HepG2 (cell line): ENCODE data around the gene SLC25A22. TPM values are rescaled to one million over a fixed set of nuclear protein-coding genes. Genes with fewer than 3 reads are reported as not detected.

Source experiments
- AGO2 ChIP-seq: fragments of 200-400 bp; formaldehyde crosslinking; optimal IDR thresholded peaks from 2 replicates; pipeline ENCODE3; 2017; ENCODE audit warnings: mild to moderate bottlenecking, low read depth, low read length, moderate library complexity
- FOXO4 ChIP-seq: sonication (generic); formaldehyde crosslinking; conservative IDR thresholded peaks from 2 replicates; pipeline ENCODE4 v1.8.1; 2023; ENCODE audit warnings: missing genetic modification reagents
- GFI1 ChIP-seq: sonication (generic); formaldehyde crosslinking; IDR thresholded peaks from 2 replicates; pipeline ENCODE4 v1.5.0; 2020; ENCODE audit warnings: missing genetic modification reagents, mild to moderate bottlenecking, borderline replicate concordance
- RARA ChIP-seq: IDR thresholded peaks from 2 replicates; pipeline ENCODE4 v1.6.1; 2016; ENCODE audit warnings: missing genetic modification reagents, missing compliant biosample characterization
- RFX1 ChIP-seq: fragments of 450-650 bp; IDR thresholded peaks from 2 replicates; pipeline ENCODE4 v1.6.1; 2017
- SIN3A ChIP-seq: IDR thresholded peaks from 2 replicates; pipeline ENCODE4 v1.6.1; 2011; ENCODE audit warnings: low read depth, mild to moderate bottlenecking, control low read depth, low read length, borderline replicate concordance
- SMAD1 ChIP-seq: sonication (generic); formaldehyde crosslinking; IDR thresholded peaks from 2 replicates; pipeline ENCODE4 v1.4.0; 2020; ENCODE audit warnings: missing genetic modification reagents, low read depth, mild to moderate bottlenecking, borderline replicate concordance
- ZBED4 ChIP-seq: sonication (generic); formaldehyde crosslinking; IDR thresholded peaks from 2 replicates; pipeline ENCODE4 v1.4.0; 2020; ENCODE audit warnings: missing genetic modification reagents, borderline replicate concordance
- ZFP91 ChIP-seq: sonication (generic); formaldehyde crosslinking; IDR thresholded peaks from 2 replicates; pipeline ENCODE4 v1.9.0; 2022; ENCODE audit warnings: missing genetic modification reagents, mild to moderate bottlenecking, borderline replicate concordance
- ZNF235 ChIP-seq: sonication (generic); formaldehyde crosslinking; IDR thresholded peaks from 2 replicates; pipeline ENCODE4 v1.8.1; 2023; ENCODE audit warnings: mild to moderate bottlenecking, missing genetic modification reagents, borderline replicate concordance
- ZNF274 ChIP-seq: sonication (generic); formaldehyde crosslinking; IDR thresholded peaks from 2 replicates; pipeline ENCODE4 v1.5.1; 2020; ENCODE audit warnings: mild to moderate bottlenecking, missing genetic modification reagents
- ZNF557 ChIP-seq: sonication (generic); formaldehyde crosslinking; IDR thresholded peaks from 2 replicates; pipeline ENCODE4 v1.4.0; 2020; ENCODE audit warnings: missing genetic modification reagents
- ZNF619 ChIP-seq: sonication (generic); formaldehyde crosslinking; IDR thresholded peaks from 2 replicates; pipeline ENCODE4 v1.4.0; 2020; ENCODE audit warnings: mild to moderate bottlenecking, missing genetic modification reagents
- ZNF891 ChIP-seq: sonication (generic); formaldehyde crosslinking; IDR thresholded peaks from 2 replicates; pipeline ENCODE4 v1.5.0; 2020; ENCODE audit warnings: mild to moderate bottlenecking, missing genetic modification reagents
- polyA plus RNA-seq, 8 experiments: library from polyadenylated mRNA; depleted of rRNA in 3 of 8; stranded (reverse) in 7 of 8; unstranded in 1 of 8; fragments of >200 nt; fragmentation: Illumina TruSeq in 4 of 8; extraction: Trizol in 4 of 8; gene quantifications; 2 replicates each; pipeline versions ENCODE4 v1.2.1 to v1.2.3, GENCODE V29; 2011 to 2016; ENCODE audit warnings: low read depth in 4 of 8, missing spikeins in 1 of 8, mixed read lengths in 1 of 8; ENCODE audit not compliant: insufficient read depth in 1 of 8
- total RNA-seq, 5 experiments: library from RNA; depleted of rRNA; stranded (reverse); fragments of >200 nt; fragmentation: Illumina TruSeq; extraction: Trizol; gene quantifications; 2 replicates each; pipeline ENCODE4 v1.2.3, GENCODE V29; 2016; ENCODE audit warnings: low read depth in 1 of 5
- TF ChIP-seq, protein P1 (sequence below): sonication (generic); formaldehyde crosslinking; IDR thresholded peaks from 2 replicates; pipeline ENCODE4 v1.4.0; 2020; ENCODE audit warnings: missing genetic modification reagents

The SLC25A22 gene
- total and polyA plus RNA-seq, 2 of the 13 experiments (the other 11 are each of a cell fraction or from before 2014, with no cell fraction given) = 12.4 to 19.2 TPM

- TF ChIP-seq ZNF891 (CRISPR knock-in tag) (no peak), RARA (CRISPR knock-in tag) (peak; percentile 44), ZNF235 (no peak), ZNF557 (CRISPR knock-in tag) (no peak), GFI1 (CRISPR knock-in tag) (peak; percentile 60; the same call in 1 of the 2 replicates), AGO2 (no peak), ZNF619 (CRISPR knock-in tag) (no peak), ZFP91 (CRISPR knock-in tag) (no peak), RFX1 (no peak), FOXO4 (CRISPR knock-in tag) (0 out of 2 replicates have a peak, but pooled peaks have one; percentile 79), ZNF274 (CRISPR knock-in tag) (no peak), SMAD1 (CRISPR knock-in tag) (no peak), ZBED4 (CRISPR knock-in tag) (0 out of 2 replicates have a peak, but pooled peaks have one; percentile 10), SIN3A (0 out of 2 replicates have a peak, but pooled peaks have one; percentile 13)
- TF ChIP-seq, protein P1, sequence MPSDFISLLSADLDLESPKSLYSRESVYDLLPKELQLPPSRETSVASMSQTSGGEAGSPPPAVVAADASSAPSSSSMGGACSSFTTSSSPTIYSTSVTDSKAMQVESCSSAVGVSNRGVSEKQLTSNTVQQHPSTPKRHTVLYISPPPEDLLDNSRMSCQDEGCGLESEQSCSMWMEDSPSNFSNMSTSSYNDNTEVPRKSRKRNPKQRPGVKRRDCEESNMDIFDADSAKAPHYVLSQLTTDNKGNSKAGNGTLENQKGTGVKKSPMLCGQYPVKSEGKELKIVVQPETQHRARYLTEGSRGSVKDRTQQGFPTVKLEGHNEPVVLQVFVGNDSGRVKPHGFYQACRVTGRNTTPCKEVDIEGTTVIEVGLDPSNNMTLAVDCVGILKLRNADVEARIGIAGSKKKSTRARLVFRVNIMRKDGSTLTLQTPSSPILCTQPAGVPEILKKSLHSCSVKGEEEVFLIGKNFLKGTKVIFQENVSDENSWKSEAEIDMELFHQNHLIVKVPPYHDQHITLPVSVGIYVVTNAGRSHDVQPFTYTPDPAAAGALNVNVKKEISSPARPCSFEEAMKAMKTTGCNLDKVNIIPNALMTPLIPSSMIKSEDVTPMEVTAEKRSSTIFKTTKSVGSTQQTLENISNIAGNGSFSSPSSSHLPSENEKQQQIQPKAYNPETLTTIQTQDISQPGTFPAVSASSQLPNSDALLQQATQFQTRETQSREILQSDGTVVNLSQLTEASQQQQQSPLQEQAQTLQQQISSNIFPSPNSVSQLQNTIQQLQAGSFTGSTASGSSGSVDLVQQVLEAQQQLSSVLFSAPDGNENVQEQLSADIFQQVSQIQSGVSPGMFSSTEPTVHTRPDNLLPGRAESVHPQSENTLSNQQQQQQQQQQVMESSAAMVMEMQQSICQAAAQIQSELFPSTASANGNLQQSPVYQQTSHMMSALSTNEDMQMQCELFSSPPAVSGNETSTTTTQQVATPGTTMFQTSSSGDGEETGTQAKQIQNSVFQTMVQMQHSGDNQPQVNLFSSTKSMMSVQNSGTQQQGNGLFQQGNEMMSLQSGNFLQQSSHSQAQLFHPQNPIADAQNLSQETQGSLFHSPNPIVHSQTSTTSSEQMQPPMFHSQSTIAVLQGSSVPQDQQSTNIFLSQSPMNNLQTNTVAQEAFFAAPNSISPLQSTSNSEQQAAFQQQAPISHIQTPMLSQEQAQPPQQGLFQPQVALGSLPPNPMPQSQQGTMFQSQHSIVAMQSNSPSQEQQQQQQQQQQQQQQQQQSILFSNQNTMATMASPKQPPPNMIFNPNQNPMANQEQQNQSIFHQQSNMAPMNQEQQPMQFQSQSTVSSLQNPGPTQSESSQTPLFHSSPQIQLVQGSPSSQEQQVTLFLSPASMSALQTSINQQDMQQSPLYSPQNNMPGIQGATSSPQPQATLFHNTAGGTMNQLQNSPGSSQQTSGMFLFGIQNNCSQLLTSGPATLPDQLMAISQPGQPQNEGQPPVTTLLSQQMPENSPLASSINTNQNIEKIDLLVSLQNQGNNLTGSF (CRISPR knock-in tag) = no peak
Observed at GRCh38 chr11:818396-819128, 20.5 kb upstream of the SLC25A22 start, which contains the start of gene PNPLA2 (continued).
